Esophagus squamous epithelium (tissue), 4 donors: Measurements from ENCODE around the gene ZNF507.

Source experiments
- CTCF ChIP-seq, 6 experiments: fragments of 450-650 bp in 4 of 6; fragments of 200-600 bp in 2 of 6; sonication (generic) in 2 of 6; IDR thresholded peaks; one replicate each; pipeline ENCODE4 v1.5.1; 2016 to 2019; ENCODE audit warnings: antibody characterized with exemption in 6 of 6, mild to moderate bottlenecking in 4 of 6, moderate library complexity in 4 of 6
- POLR2A ChIP-seq, 4 donors: fragments of 450-650 bp; IDR thresholded peaks; one replicate each; pipeline ENCODE4 v1.6.1; 2017; ENCODE audit warnings: antibody characterized with exemption in 4 of 4, mild to moderate bottlenecking in 4 of 4, moderate library complexity in 3 of 4

- no peak for TF ChIP-seq CTCF (IDR thresholded peaks at IDR 0.05)
- no peak for TF ChIP-seq POLR2A (IDR thresholded peaks at IDR 0.05)
Measured at GRCh38 chr19:32416749-32417456, 71.5 kb downstream of the ZNF507 start.
